K562 (cell line): ENCODE measurements around the gene ZNF41. TPM values are rescaled to one million over a fixed set of nuclear protein-coding genes. Genes with fewer than 3 reads are reported as not detected.

Experiments
- ATAC-seq: fragments of 200-7000 bp; cut with Tn5 transposase; 3 replicates; pipeline ENCODE4 v1.9.1; 2020; ENCODE audit warnings: moderate library complexity
- BruUV-seq: library from RNA; stranded (reverse); fragments of 400-500 nt; replicated peaks from 2 replicates; lab custom pipeline; 2021; lab: Mats Ljungman, UMichigan
- CTCF ChIA-PET: fragments of 300-600 bp; formaldehyde crosslinking; extraction: SDS; loops from one replicate; lab custom pipeline; 2021; ENCODE audit warnings: low intra/inter-chr PET ratio; lab: Yijun Ruan, JAX
- POLR2A ChIA-PET: fragments of 300-600, 350-650 bp; sonication (Branson Sonifier 250); formaldehyde crosslinking; extraction: SDS; loops from one replicate; lab custom pipeline; 2021; ENCODE audit warnings: antibody characterized with exemption, inconsistent platforms; lab: Yijun Ruan, JAX
- DNase-seq, 4 experiments: peaks; one replicate each; pipeline versions ENCODE4 v3.0.0 to v3.0.0-alpha.2; 2011 to 2018; ENCODE audit warnings: low spot score in 3 of 4, mixed read lengths in 3 of 4; ENCODE audit errors: extremely low read depth in 1 of 4
- FAIRE-seq: peaks from 2 replicates; lab custom pipeline; 2011; peaks lifted over from hg19 to GRCh38; lab: Jason Lieb, UNC
- H2AFZ ChIP-seq: 2 replicates; pipeline ENCODE4 v1.6.0; 2011; ENCODE audit warnings: low read depth, low read length, control low read depth, inconsistent platforms
- H3K27ac ChIP-seq: fragments of 200-600 bp; 3 replicates; pipeline ENCODE4 v1.8.0; 2011; ENCODE audit warnings: low read depth, mild to moderate bottlenecking, control low read depth, inconsistent platforms, low read length, moderate library complexity, mixed read lengths; ENCODE audit errors: extremely low read depth
- H3K27me3 ChIP-seq, 2 experiments: fragments of 300-600 bp in 1 of 2; 2 replicates in 1 of 2; 3 replicates in 1 of 2; pipeline versions ENCODE4 v1.6.0 to v1.8.0; 2011; ENCODE audit warnings: inconsistent platforms in 2 of 2, low read length in 2 of 2, mild to moderate bottlenecking in 1 of 2, mixed read lengths in 1 of 2, moderate library complexity in 1 of 2; ENCODE audit not compliant: control insufficient read depth in 2 of 2, insufficient read depth in 2 of 2
- H3K36me3 ChIP-seq: fragments of 300-600 bp; 3 replicates; pipeline ENCODE4 v1.8.0; 2011; ENCODE audit warnings: mild to moderate bottlenecking, low read length, inconsistent platforms; ENCODE audit not compliant: control insufficient read depth, insufficient read depth
- H3K4me1 ChIP-seq, 2 experiments: fragments of 200-600 bp in 1 of 2; replicated peaks in 1 of 2; 2 replicates in 1 of 2; 3 replicates in 1 of 2; pipeline versions ENCODE4 v1.5.1 to v1.8.0; 2011; ENCODE audit warnings: inconsistent platforms in 2 of 2, low read length in 2 of 2, mild to moderate bottlenecking in 1 of 2, mixed read lengths in 1 of 2, moderate library complexity in 1 of 2; ENCODE audit not compliant: control insufficient read depth in 2 of 2, insufficient read depth in 2 of 2
- H3K4me2 ChIP-seq: 2 replicates; pipeline ENCODE4 v1.6.1; 2011; ENCODE audit warnings: low read length, control low read depth, inconsistent platforms, mixed read lengths; ENCODE audit not compliant: insufficient read depth
- H3K4me3 ChIP-seq: fragments of 200-600 bp; sonication (generic), shearing (Covaris generic); 2 replicates; pipeline ENCODE4 v1.5.1; 2016; ENCODE audit warnings: control low read depth, inconsistent platforms
- H3K79me2 ChIP-seq: fragments of 200-600 bp; 3 replicates; pipeline ENCODE4 v1.8.0; 2011; ENCODE audit warnings: low read length, inconsistent platforms; ENCODE audit not compliant: control insufficient read depth, insufficient read depth
- H3K9ac ChIP-seq, 2 experiments: 2 replicates each; pipeline versions ENCODE4 v1.6.0 to v1.6.1; 2011; ENCODE audit warnings: low read depth in 2 of 2, low read length in 2 of 2, control low read depth in 1 of 2, inconsistent platforms in 1 of 2, mild to moderate bottlenecking in 1 of 2, mixed read lengths in 1 of 2; ENCODE audit not compliant: insufficient read depth in 1 of 2
- H3K9me1 ChIP-seq: one replicate; pipeline ENCODE4 v1.6.0; 2011; ENCODE audit warnings: inconsistent platforms, mild to moderate bottlenecking, low read length, moderate library complexity; ENCODE audit not compliant: control insufficient read depth, insufficient read depth
- H3K9me3 ChIP-seq: replicated peaks from 2 replicates; pipeline ENCODE4 v1.5.1; 2011; ENCODE audit warnings: low read depth, low read length, inconsistent platforms; ENCODE audit not compliant: control insufficient read depth, insufficient read depth
- H4K20me1 ChIP-seq: replicated peaks from 2 replicates; pipeline ENCODE4 v1.6.1; 2011; ENCODE audit warnings: low read length, inconsistent platforms, mixed read lengths; ENCODE audit not compliant: control insufficient read depth, insufficient read depth
- LCOR ChIP-seq: sonication (generic); formaldehyde crosslinking; IDR thresholded peaks from 2 replicates; pipeline ENCODE4 v1.8.0; 2022; ENCODE audit warnings: mild to moderate bottlenecking, missing genetic modification reagents
- MLX ChIP-seq, 2 experiments: fragments of 450-650 bp in 1 of 2; sonication (generic) in 1 of 2; formaldehyde crosslinking; conservative IDR thresholded peaks; 2 replicates each; pipeline versions ENCODE4 v1.4.0 to v1.8.1; 2020 to 2022; ENCODE audit warnings: mild to moderate bottlenecking in 1 of 2, missing genetic modification reagents in 1 of 2
- NFE2 ChIP-seq: IDR thresholded peaks from 2 replicates; pipeline ENCODE4 v1.6.1; 2014; ENCODE audit warnings: antibody characterized with exemption, low read depth
- SMARCC2 ChIP-seq: fragments of 450-650 bp; IDR thresholded peaks from 2 replicates; pipeline ENCODE4 v1.6.1; 2017; ENCODE audit warnings: antibody characterized with exemption, moderate library complexity, mild to moderate bottlenecking, low read depth
- TOE1 ChIP-seq, 2 experiments: fragments of 450-650 bp in 1 of 2; sonication (generic) in 1 of 2; formaldehyde crosslinking in 1 of 2; IDR thresholded peaks; 2 replicates each; pipeline versions ENCODE4 v1.7.1 to v1.8.0; 2016 to 2022; ENCODE audit warnings: borderline replicate concordance in 2 of 2, mild to moderate bottlenecking in 2 of 2, antibody characterized with exemption in 1 of 2, inconsistent platforms in 1 of 2, low read depth in 1 of 2, missing genetic modification reagents in 1 of 2, moderate library complexity in 1 of 2
- ZBTB9 ChIP-seq: fragments of 450-650 bp; formaldehyde crosslinking; IDR thresholded peaks from 2 replicates; pipeline ENCODE4 v1.4.0; 2020; ENCODE audit warnings: mild to moderate bottlenecking, moderate library complexity
- ZNF282 ChIP-seq: sonication (generic); formaldehyde crosslinking; IDR thresholded peaks from 2 replicates; pipeline ENCODE4 v1.8.1; 2023; ENCODE audit warnings: missing genetic modification reagents
- ZNF354B ChIP-seq: fragments of 250-450 bp; sonication (Bioruptor Pico); IDR thresholded peaks from 2 replicates; pipeline ENCODE4 v1.4.0; 2020
- ZNF586 ChIP-seq: fragments of 450-650 bp; formaldehyde crosslinking; conservative IDR thresholded peaks from 2 replicates; pipeline ENCODE4 v1.4.0; 2020; ENCODE audit warnings: mild to moderate bottlenecking, moderate library complexity
- WGBS: fragments of 100-300 bp; shearing (Covaris generic); methylation state at CpG from one replicate; pipeline ENCODE4 v1.1.6; 2016; ENCODE audit warnings: low coverage, mixed read lengths; ENCODE audit not compliant: insufficient coverage; ENCODE audit errors: missing lambda C conversion rate; 5-methylcytosine and 5-hydroxymethylcytosine counted together
- in situ Hi-C: fragments of 300-500 bp; cut with MboI; formaldehyde crosslinking; loops from 4 replicates; pipeline ENCODE4 v1.15.0; 2018; ENCODE audit warnings: inconsistent platforms, mixed read lengths
- intact Hi-C: fragments of 100-400 bp; cut with micrococcal nuclease; formaldehyde crosslinking; loops from 2 replicates; pipeline ENCODE4 v1.14.2; 2022
- polyA plus RNA-seq, 8 experiments: library from polyadenylated mRNA; depleted of rRNA in 4 of 8; stranded (reverse) in 5 of 8; unstranded in 3 of 8; fragments of >200 nt; fragmentation: Nextera tagmentation in 2 of 8; fragmentation: Illumina TruSeq in 1 of 8; extraction: Ambion mirVana in 2 of 8; extraction: Trizol in 1 of 8; gene quantifications; 2 replicates each; pipeline versions ENCODE4 v1.2.1 to v1.2.3, GENCODE V29; 2011 to 2014; ENCODE audit warnings: inconsistent platforms in 1 of 8, missing spikeins in 1 of 8
- total RNA-seq, 7 experiments: library from RNA; depleted of rRNA in 6 of 7; stranded (reverse); fragments of >200 nt in 6 of 7; fragmentation: Illumina TruSeq in 2 of 7; extraction: Trizol in 2 of 7; gene quantifications; 2 replicates each; pipeline versions ENCODE4 v1.2.1 to v1.2.3, GENCODE V29; 2011 to 2021; ENCODE audit warnings: low replicate concordance in 1 of 7
- TF ChIP-seq, protein P1 (sequence below): fragments of 450-650 bp; IDR thresholded peaks from 2 replicates; pipeline ENCODE4 v1.6.1; 2017; ENCODE audit warnings: mild to moderate bottlenecking, moderate library complexity

ZNF41 gene
- total and polyA plus RNA-seq, 9 of the 15 experiments (the other 6 are each of a cell fraction or from before 2014, with no cell fraction given) = 0.53 to 8.6 (median 6.6) TPM

DNA sequence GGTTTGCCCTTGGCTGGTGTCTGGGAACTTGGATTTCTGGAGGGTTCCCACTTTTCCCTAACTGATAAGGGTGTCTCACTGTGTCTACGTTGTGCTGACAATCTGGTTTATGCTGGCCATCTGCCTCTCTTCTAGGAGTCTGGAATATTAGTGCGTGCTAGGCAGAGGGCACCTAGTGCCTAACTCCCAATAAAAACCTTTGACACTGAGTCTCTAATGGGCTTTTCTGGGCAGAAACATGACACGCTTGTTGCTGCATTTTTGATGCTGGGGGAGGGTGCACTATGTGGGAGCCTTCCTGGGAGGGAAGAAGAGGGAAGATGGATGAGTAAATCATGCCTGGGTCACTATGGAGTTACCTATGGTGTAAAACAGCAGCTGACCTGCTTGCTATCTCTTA is 16.3 kb upstream of the ZNF41 start:
- Histone ChIP-seq H3K4me1 (no peaks in the 10 kb centered on the region), H3K36me3 (no peaks in the 10 kb centered on the region), H2AFZ (no peak overlapping the region), H3K4me3 (no peak overlapping the region), H3K27ac (no peak overlapping the region), H4K20me1 (no peaks in the 10 kb centered on the region; the same call in 1 of the 2 replicates), H3K9ac (no peak overlapping the region), H3K9me3 (no peaks in the 10 kb centered on the region), H3K27me3 (peaks cover 0 to 12% of the 10 kb centered on the region in 2 experiments; a peak in 3 of 5 replicates), H3K4me2 (no peak overlapping the region), H3K9me1 (no peaks in the 10 kb centered on the region), H3K79me2 (no peaks in the 10 kb centered on the region)
- no peak for TF ChIP-seq ZNF586 (CRISPR knock-in tag)
- no peak for TF ChIP-seq ZNF354B (CRISPR knock-in tag)
- TF ChIP-seq MLX (CRISPR knock-in tag; conservative IDR thresholded peaks at IDR 0.05) = no peak
- FAIRE-seq = no peak
- no peak for DNase-seq
- 20% methylated on average over 3 of the region's 3 CpGs for WGBS
- in situ Hi-C loops (no loop called here), intact Hi-C loops (no loop called here)
- BruUV-seq = no TSS peak
- CTCF ChIA-PET = interaction anchor here (3.0 kb wide), 1 partner anchor 527 kb away, joined by 23 read pairs; no protein-coding TSS in a partner anchor
- POLR2A ChIA-PET = interaction anchor here (1.5 kb wide), 1 partner anchor 9 kb away, joined by 5 read pairs; no protein-coding TSS in a partner anchor
- ATAC-seq = no peak

DNA sequence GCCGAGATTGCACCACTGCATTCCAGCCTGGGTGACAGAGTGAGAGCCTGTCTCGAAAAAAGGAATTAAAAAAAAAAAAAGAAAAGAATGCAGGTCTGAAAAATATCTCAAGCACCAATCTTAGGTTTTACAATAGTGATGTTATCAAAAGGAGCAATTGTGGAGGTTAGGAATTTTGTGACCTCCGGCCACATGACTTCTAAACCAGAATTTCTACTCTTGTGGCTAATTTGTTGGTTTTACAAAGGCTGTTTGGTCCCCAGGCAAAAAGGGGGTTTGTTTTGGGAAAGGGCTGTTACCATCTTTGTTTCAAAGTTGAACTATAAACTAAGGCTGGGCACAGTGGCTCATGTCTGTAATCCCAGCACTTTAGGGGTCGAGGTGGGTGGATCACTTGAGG is 15.4 kb upstream of the ZNF41 start:
- no TSS peak for BruUV-seq
- DNase-seq = no peak
- H3K27me3 ChIP-seq = peaks cover 0 to 7% of the 10 kb centered on the region in 2 experiments; a peak in 3 of 5 replicates
- no peak for ATAC-seq
- H3K4me1 ChIP-seq = no peaks in the 10 kb centered on the region
- POLR2A ChIA-PET = interaction anchor here (1.5 kb wide), 1 partner anchor 8 kb away, joined by 5 read pairs; no protein-coding TSS in a partner anchor
- H3K4me2 ChIP-seq = no peak overlapping the region
- H3K9ac ChIP-seq = no peak overlapping the region
- H3K9me1 ChIP-seq = no peaks in the 10 kb centered on the region
- in situ Hi-C loops = no loop called here
- intact Hi-C loops = no loop called here
- CTCF ChIA-PET = interaction anchor here (3.0 kb wide), 1 partner anchor 527 kb away, joined by 23 read pairs; no protein-coding TSS in a partner anchor
- no peaks in the 10 kb centered on the region for H3K79me2 ChIP-seq
- no peaks in the 10 kb centered on the region for H3K36me3 ChIP-seq
- 48% methylated on average over 2 of the region's 4 CpGs for WGBS
- no peak overlapping the region for H2AFZ ChIP-seq
- H3K4me3 ChIP-seq = no peak overlapping the region
- H4K20me1 ChIP-seq = no peaks in the 10 kb centered on the region; the same call in 1 of the 2 replicates
- no peak for FAIRE-seq
- H3K9me3 ChIP-seq = no peaks in the 10 kb centered on the region
- H3K27ac ChIP-seq = no peak overlapping the region
- TF ChIP-seq, protein P1, sequence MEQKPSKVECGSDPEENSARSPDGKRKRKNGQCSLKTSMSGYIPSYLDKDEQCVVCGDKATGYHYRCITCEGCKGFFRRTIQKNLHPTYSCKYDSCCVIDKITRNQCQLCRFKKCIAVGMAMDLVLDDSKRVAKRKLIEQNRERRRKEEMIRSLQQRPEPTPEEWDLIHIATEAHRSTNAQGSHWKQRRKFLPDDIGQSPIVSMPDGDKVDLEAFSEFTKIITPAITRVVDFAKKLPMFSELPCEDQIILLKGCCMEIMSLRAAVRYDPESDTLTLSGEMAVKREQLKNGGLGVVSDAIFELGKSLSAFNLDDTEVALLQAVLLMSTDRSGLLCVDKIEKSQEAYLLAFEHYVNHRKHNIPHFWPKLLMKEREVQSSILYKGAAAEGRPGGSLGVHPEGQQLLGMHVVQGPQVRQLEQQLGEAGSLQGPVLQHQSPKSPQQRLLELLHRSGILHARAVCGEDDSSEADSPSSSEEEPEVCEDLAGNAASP = no peak
- TF ChIP-seq LCOR (CRISPR knock-in tag) (no peak), TOE1 (IDR thresholded peaks at IDR 0.05; ENCODE audit: borderline replicate concordance) (no peak), TOE1 (CRISPR knock-in tag; IDR thresholded peaks at IDR 0.05; ENCODE audit: borderline replicate concordance, low read depth) (no peak), NFE2 (no peak), ZBTB9 (CRISPR knock-in tag) (no peak), SMARCC2 (no peak), ZNF282 (no peak)
